ENCODE data around the gene GPX8.

The GPX8 gene, protein sequence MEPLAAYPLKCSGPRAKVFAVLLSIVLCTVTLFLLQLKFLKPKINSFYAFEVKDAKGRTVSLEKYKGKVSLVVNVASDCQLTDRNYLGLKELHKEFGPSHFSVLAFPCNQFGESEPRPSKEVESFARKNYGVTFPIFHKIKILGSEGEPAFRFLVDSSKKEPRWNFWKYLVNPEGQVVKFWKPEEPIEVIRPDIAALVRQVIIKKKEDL

GRCh38 chr5:55159763-55160492 is at the start of gene GPX8:
Gene GPX8, plus strand, starts transcription at chr5:55160171. Its CDS starts 22 bp downstream, at chr5:55160193.
- Mint-ChIP-seq H3K27ac (no peak within 1 kb of the TSS), H3K27me3 (peaks cover 34% of the 10 kb centered on the region), H3K36me3 (no peaks in the 10 kb centered on the region), H3K4me3 (no peak within 1 kb of the TSS), H3K9me3 (peaks cover 5% of the 10 kb centered on the region), H3K4me1 (peaks cover 8% of the 10 kb centered on the region)
- no peak for ATAC-seq

- Mint-ChIP-seq H3K9me3 (no peaks in the 10 kb centered on the region), H3K27me3 (peaks cover 22% of the 10 kb centered on the region), H3K27ac (no peak overlapping the region), H3K36me3 (no peaks in the 10 kb centered on the region), H3K4me3 (no peak overlapping the region), H3K4me1 (no peaks in the 10 kb centered on the region)
- no peak for ATAC-seq
These were observed 49.8 kb upstream of the GPX8 start for GRCh38 chr5:55110217-55110616.

DNA sequence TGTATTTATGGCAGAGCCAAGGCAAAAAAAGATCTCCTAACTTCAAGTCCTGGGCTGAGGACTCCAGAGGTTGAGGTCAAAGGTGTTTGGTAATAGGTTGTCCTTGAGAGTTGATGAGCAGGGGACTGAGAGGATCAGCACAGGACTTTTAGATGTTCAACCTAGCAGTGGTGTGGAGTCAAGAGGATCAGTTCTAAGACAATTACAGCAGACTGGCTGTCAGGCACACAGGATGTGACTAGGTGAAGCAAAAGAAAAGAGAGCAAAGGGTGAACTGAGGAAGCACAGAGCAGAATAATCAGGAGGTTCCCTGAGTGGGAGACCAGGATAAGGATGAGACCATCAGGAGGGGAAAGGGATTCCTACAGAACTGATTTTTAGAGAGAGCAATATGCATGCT is 46.6 kb upstream of the GPX8 start:
- ATAC-seq, result peak; percentile 39

DNA sequence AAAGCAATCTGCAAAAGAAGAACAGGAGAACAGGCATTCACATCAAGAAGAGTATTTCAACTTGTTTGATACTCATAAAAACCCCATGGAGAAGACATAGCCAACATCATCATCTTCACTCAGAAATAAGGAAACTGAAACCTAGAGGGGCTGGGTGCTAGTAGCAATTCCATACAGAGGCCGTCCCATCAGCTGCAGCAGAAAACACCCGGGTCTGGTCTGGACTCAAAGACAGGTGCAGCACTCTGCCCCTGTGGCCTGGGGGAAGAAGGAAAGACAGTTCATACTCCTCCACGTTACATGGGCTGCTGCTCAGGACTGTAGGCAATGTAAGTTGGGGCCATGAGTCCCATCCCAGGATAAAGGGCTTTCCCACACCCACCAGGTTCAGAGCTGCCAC is 45.9 kb upstream of the GPX8 start:
- peaks cover 12% of the 10 kb centered on the region for H3K27me3 Mint-ChIP-seq
- no peak overlapping the region for H3K27ac Mint-ChIP-seq
- H3K9me3 Mint-ChIP-seq, result no peaks in the 10 kb centered on the region
- no peaks in the 10 kb centered on the region for H3K4me1 Mint-ChIP-seq
- ATAC-seq, result no peak
- no peak overlapping the region for H3K4me3 Mint-ChIP-seq
- no peaks in the 10 kb centered on the region for H3K36me3 Mint-ChIP-seq

More for the DNA sequence above, 46.6 kb upstream of the GPX8 start:
- Mint-ChIP-seq H3K9me3 (no peaks in the 10 kb centered on the region), H3K4me3 (no peak overlapping the region), H3K27me3 (peaks cover 19% of the 10 kb centered on the region), H3K36me3 (no peaks in the 10 kb centered on the region), H3K27ac (no peak overlapping the region), H3K4me1 (no peaks in the 10 kb centered on the region)

DNA sequence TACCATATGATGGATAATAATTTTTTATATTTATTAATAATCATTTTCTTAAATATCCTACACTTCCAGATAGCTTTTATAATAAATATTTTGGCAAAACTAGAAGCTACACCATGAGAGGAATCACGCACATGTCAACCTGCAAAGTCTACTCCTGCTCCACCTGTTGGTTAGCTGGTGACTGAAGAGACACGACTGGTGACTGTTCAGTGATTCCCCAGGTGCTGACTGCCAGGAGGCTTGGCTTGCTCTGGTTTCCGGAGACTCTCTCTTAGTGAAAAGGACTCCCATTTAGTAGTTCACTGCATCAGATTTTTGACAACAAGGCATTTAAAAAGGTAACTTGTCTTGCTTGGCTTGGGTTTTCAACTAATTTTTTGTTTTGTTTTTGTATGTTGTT is 36.6 kb upstream of the GPX8 start:
- no peak for ATAC-seq
- H3K4me3 Mint-ChIP-seq, result no peak overlapping the region
- H3K9me3 Mint-ChIP-seq, result no peaks in the 10 kb centered on the region
- H3K27ac Mint-ChIP-seq, result no peak overlapping the region
- no peaks in the 10 kb centered on the region for H3K36me3 Mint-ChIP-seq
- peaks cover 21% of the 10 kb centered on the region for H3K27me3 Mint-ChIP-seq
- H3K4me1 Mint-ChIP-seq, result no peaks in the 10 kb centered on the region

GRCh38 chr5:55134053-55134722 is 25.8 kb upstream of the GPX8 start:
- Mint-ChIP-seq H3K36me3 (no peaks in the 10 kb centered on the region), H3K9me3 (peaks cover 9% of the 10 kb centered on the region), H3K4me1 (peaks cover 7% of the 10 kb centered on the region), H3K4me3 (no peak overlapping the region), H3K27me3 (peaks cover 52% of the 10 kb centered on the region), H3K27ac (no peak overlapping the region)
- ATAC-seq, result no peak

GRCh38 chr5:55136521-55136920 is 23.4 kb upstream of the GPX8 start:
- Mint-ChIP-seq H3K27me3 (peaks cover 45% of the 10 kb centered on the region), H3K9me3 (peaks cover under 1% of the 10 kb centered on the region), H3K4me3 (no peak overlapping the region), H3K4me1 (peaks cover 7% of the 10 kb centered on the region), H3K36me3 (no peaks in the 10 kb centered on the region), H3K27ac (no peak overlapping the region)
- ATAC-seq, result no peak

DNA sequence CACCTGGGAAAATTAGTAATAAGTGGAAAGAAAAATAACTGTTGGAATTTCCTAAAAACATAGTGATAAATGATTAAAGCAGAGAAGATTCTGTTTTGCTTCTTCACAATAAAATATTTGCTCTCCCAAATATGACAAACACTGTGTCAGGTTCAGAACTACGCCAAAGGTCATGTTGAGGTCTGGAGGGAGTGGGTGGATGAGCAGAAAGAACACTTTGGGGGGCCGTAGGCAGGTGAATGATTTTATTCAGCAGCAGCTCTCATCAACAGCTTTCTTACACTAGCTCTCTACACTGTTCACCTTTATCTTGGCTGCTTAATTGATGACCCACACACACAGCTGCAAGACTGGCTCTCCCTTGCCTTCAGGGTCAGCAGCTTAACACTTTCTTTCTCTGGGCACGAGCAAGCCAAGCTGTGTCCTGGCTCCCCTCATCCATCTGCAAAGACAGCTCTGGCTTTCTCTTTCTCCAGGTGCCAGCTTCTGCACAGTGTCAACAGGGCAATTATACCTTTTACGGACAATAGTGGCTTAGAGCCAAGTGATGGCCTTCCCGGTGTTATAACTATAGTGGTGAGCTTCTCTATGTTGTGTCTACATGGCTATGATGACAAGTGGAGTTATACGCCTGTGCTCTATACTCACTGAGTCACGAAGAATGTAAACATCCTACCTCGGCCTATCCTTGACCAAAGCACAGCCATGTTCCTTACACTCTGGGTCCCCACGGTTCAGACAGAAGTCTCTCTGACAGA is 18.9 kb upstream of the GPX8 start:
- Mint-ChIP-seq H3K4me1 (no peaks in the 10 kb centered on the region), H3K27me3 (peaks cover 29% of the 10 kb centered on the region), H3K27ac (no peak overlapping the region), H3K9me3 (no peaks in the 10 kb centered on the region), H3K4me3 (no peak overlapping the region), H3K36me3 (no peaks in the 10 kb centered on the region)
- peak; percentile 40 for ATAC-seq

DNA sequence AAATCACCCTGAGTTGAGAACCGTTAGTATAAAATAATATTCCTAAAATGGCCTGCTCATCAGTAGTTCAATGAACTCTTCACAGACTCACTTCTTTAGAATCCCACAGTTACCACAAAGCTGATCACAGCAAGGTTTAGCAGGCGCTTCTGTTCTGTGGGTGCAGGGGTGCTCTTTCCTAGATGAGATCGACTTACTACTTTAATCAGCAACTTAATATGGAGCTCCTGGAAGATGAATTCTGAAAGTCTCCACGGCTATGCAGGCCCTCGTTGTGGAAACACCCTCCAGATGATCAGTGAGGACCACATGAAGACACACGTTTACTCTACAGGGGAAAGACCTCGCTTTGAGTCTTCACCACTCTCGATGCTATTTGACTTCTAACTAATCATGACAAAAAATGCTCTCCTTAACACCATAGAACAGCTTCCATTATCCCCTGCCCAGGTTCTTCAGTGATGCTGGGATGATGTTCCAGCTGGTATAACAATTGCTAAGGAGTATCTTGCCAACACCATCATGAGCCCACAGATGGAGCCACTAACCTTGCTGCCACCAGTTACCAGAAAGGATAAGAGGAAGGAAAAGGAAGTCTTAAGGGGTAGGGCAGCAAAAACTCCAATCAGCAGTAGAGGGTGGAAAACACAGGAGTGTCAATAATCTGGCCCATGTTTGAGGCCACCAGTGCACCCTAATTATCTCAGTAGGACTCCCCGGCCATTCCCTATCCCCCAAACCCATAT is 17.9 kb upstream of the GPX8 start:
- no peaks in the 10 kb centered on the region for H3K4me1 Mint-ChIP-seq
- H3K4me3 Mint-ChIP-seq, result no peak overlapping the region
- no peaks in the 10 kb centered on the region for H3K9me3 Mint-ChIP-seq
- ATAC-seq, result no peak
- no peak overlapping the region for H3K27ac Mint-ChIP-seq
- peaks cover 34% of the 10 kb centered on the region for H3K27me3 Mint-ChIP-seq
- H3K36me3 Mint-ChIP-seq, result no peaks in the 10 kb centered on the region

DNA sequence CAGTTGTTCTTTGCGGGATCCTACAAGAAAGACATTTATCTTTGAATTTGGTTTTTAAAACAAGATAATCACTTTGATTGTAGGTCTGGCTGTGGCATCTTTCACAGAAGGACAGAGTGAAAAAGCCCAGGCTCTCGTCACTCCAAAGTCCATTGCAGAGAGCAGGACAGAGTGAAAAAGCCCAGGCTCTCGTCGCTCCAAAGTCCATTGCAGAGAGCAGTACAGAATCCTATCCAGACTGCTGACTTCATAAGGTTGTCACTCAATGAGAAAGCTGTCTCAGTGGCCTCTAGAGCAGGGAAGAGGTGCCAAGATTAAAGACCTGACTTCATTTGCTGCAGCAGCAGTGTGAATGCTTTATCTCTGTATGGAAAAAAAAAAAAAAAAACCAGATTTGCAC is 16.3 kb upstream of the GPX8 start:
- ATAC-seq, result no peak
- Mint-ChIP-seq H3K4me1 (no peaks in the 10 kb centered on the region), H3K27ac (no peak overlapping the region), H3K4me3 (no peak overlapping the region), H3K27me3 (peaks cover 19% of the 10 kb centered on the region), H3K9me3 (no peaks in the 10 kb centered on the region), H3K36me3 (no peaks in the 10 kb centered on the region)

- Mint-ChIP-seq H3K27me3 (peaks cover 15% of the 10 kb centered on the region), H3K4me3 (no peak overlapping the region), H3K9me3 (no peaks in the 10 kb centered on the region), H3K4me1 (no peaks in the 10 kb centered on the region), H3K36me3 (no peaks in the 10 kb centered on the region), H3K27ac (no peak overlapping the region)
- ATAC-seq, result no peak
These were observed 13.9 kb upstream of the GPX8 start for GRCh38 chr5:55146080-55146479.

DNA sequence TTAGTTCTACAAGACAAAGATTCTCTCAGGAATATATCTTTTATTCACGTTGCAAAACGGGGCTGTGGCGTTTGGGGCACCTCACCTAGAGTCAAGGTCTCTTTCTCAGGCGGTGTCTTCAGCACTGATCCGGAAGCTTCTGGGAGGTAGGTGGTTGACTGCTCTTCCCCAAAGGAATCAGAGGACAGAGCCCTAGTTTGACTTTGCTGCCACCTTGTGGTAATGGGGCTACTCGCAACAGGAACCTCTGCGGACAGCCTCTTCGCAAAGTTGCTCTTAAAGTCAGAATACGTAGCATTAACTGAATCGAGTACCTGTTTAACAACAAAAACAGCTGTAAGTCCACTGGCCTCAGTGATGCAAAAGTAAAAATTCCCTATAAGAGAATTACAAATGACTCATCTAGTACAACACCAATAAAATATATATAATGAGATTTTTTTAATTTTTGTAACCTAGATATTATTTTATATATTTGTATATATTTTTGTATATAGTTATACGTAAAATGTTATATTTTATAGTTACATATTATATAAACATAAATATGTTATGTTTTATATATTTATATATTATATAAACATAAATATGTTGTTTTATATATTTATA is 13.3 kb upstream of the GPX8 start:
- Mint-ChIP-seq H3K27me3 (peaks cover 15% of the 10 kb centered on the region), H3K9me3 (no peaks in the 10 kb centered on the region), H3K4me3 (no peak overlapping the region), H3K36me3 (no peaks in the 10 kb centered on the region), H3K27ac (no peak overlapping the region), H3K4me1 (no peaks in the 10 kb centered on the region)
- peak; percentile 69 for ATAC-seq

GRCh38 chr5:55149308-55149795 is 10.6 kb upstream of the GPX8 start:
- Mint-ChIP-seq H3K27ac (no peak overlapping the region), H3K27me3 (peaks cover 33% of the 10 kb centered on the region), H3K4me1 (no peaks in the 10 kb centered on the region), H3K4me3 (no peak overlapping the region), H3K36me3 (no peaks in the 10 kb centered on the region), H3K9me3 (no peaks in the 10 kb centered on the region)
- ATAC-seq, result no peak

Data from stimulated activated memory B cell treated with anti-CD40 and anti-IgM and Interleukin-4, amounts not matched to agents 10 μg/mL and 1 μg/mL and 100 μg/mL, for 72 hours (primary cell).